Measurements from ENCODE around the gene IGLL1. TPM values are rescaled to one million over a fixed set of nuclear protein-coding genes. Genes with fewer than 3 reads are reported as not detected.
"Not testable (repeated sequence)": the region's sequence is repeated elsewhere in the genome, so short reads cannot be mapped to it uniquely, and the experiment has no call there.

The IGLL1 gene
- total RNA-seq, 1 donor from 2014 or later, result 0.21 TPM

- H3K9me3 Mint-ChIP-seq; H3K4me1 Mint-ChIP-seq (ENCODE audit: low read depth); H3K4me3 Mint-ChIP-seq (ENCODE audit: low read depth); H3K36me3 Mint-ChIP-seq (ENCODE audit: low read depth); H3K27ac Mint-ChIP-seq; DNase-seq (ENCODE audit: low spot score): not testable (repeated sequence)
- peaks cover 18% of the 10 kb centered on the region for H3K27me3 Mint-ChIP-seq (ENCODE audit: low read depth)
- intact Hi-C loops (cut with micrococcal nuclease), result loop anchor here (5.0 kb wide), 2 partner anchors 50 to 305 kb away; no protein-coding TSS in a partner anchor
Observed at GRCh38 chr22:23542391-23542790, 37.7 kb downstream of the IGLL1 start.

GRCh38 chr22:23541849-23542281, 38.2 kb downstream of the IGLL1 start:
- not testable (repeated sequence) for DNase-seq (ENCODE audit: low spot score); H3K4me3 Mint-ChIP-seq (ENCODE audit: low read depth); H3K27ac Mint-ChIP-seq; H3K9me3 Mint-ChIP-seq; H3K4me1 Mint-ChIP-seq (ENCODE audit: low read depth); H3K36me3 Mint-ChIP-seq (ENCODE audit: low read depth)
- peaks cover 18% of the 10 kb centered on the region for H3K27me3 Mint-ChIP-seq (ENCODE audit: low read depth)
- intact Hi-C loops (cut with micrococcal nuclease), result loop anchor here (5.0 kb wide), 2 partner anchors 50 to 305 kb away; no protein-coding TSS in a partner anchor

GRCh38 chr22:23540837-23541236, 39.3 kb downstream of the IGLL1 start:
- intact Hi-C loops (cut with micrococcal nuclease), result loop anchor here (5.0 kb wide), 2 partner anchors 51 to 306 kb away; no protein-coding TSS in a partner anchor
- not testable (repeated sequence) for H3K4me3 Mint-ChIP-seq (ENCODE audit: low read depth); H3K36me3 Mint-ChIP-seq (ENCODE audit: low read depth); H3K27ac Mint-ChIP-seq; H3K4me1 Mint-ChIP-seq (ENCODE audit: low read depth); H3K9me3 Mint-ChIP-seq; DNase-seq (ENCODE audit: low spot score)
- H3K27me3 Mint-ChIP-seq (ENCODE audit: low read depth), result peaks cover 18% of the 10 kb centered on the region

- not testable (repeated sequence) for H3K9me3 Mint-ChIP-seq; H3K27ac Mint-ChIP-seq; H3K36me3 Mint-ChIP-seq (ENCODE audit: low read depth); H3K4me3 Mint-ChIP-seq (ENCODE audit: low read depth); H3K4me1 Mint-ChIP-seq (ENCODE audit: low read depth); DNase-seq (ENCODE audit: low spot score)
- H3K27me3 Mint-ChIP-seq (ENCODE audit: low read depth), result peaks cover 18% of the 10 kb centered on the region
- intact Hi-C loops (cut with micrococcal nuclease), result loop anchor here (5.0 kb wide), 2 partner anchors 52 to 307 kb away; no protein-coding TSS in a partner anchor
Observed at GRCh38 chr22:23539839-23540198, 40.3 kb downstream of the IGLL1 start.

DNA sequence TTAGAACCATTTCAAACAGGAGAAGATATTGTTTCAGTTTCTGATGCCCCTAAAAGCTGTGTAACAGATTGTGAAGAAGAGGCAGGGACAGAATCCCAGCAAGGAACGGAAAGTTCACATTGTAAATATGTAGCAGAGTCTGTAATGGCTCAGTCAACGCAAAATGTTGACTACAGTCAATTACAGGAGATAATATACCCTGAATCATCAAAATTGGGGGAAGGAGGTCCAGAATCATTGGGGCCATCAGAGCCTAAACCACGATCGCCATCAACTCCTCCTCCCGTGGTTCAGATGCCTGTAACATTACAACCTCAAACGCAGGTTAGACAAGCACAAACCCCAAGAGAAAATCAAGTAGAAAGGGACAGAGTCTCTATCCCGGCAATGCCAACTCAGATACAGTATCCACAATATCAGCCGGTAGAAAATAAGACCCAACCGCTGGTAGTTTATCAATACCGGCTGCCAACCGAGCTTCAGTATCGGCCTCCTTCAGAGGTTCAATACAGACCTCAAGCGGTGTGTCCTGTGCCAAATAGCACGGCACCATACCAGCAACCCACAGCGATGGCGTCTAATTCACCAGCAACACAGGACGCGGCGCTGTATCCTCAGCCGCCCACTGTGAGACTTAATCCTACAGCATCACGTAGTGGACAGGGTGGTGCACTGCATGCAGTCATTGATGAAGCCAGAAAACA, 40.8 kb downstream of the IGLL1 start:
- Mint-ChIP-seq H3K27me3 (ENCODE audit: low read depth) (peaks cover 18% of the 10 kb centered on the region), H3K36me3 (ENCODE audit: low read depth) (no peaks in the 10 kb centered on the region), H3K27ac (no peak overlapping the region), H3K4me3 (ENCODE audit: low read depth) (no peak overlapping the region), H3K9me3 (no peaks in the 10 kb centered on the region), H3K4me1 (ENCODE audit: low read depth) (peaks cover 8% of the 10 kb centered on the region)
- DNase-seq (ENCODE audit: low spot score), result peak; percentile 70
- intact Hi-C loops (cut with micrococcal nuclease), result no loop called here

DNA sequence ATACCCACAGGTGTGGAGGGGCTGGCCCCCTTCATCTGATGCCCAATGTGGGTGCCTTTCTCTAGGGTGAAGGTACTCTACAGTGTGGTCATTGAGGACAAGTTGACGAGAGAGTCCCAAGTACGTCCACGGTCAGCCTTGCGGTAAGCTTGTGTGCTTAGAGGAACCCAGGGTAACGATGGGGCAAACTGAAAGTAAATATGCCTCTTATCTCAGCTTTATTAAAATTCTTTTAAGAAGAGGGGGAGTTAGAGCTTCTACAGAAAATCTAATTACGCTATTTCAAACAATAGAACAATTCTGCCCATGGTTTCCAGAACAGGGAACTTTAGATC, 41.4 kb downstream of the IGLL1 start:
- H3K4me1 Mint-ChIP-seq (ENCODE audit: low read depth); intact Hi-C loops (cut with micrococcal nuclease); H3K27ac Mint-ChIP-seq; DNase-seq (ENCODE audit: low spot score); H3K9me3 Mint-ChIP-seq; H3K36me3 Mint-ChIP-seq (ENCODE audit: low read depth); H3K4me3 Mint-ChIP-seq (ENCODE audit: low read depth): not testable (repeated sequence)
- H3K27me3 Mint-ChIP-seq (ENCODE audit: low read depth), result peaks cover 15% of the 10 kb centered on the region

GRCh38 chr22:23537830-23538695, 42.0 kb downstream of the IGLL1 start:
- H3K9me3 Mint-ChIP-seq; H3K4me1 Mint-ChIP-seq (ENCODE audit: low read depth); DNase-seq (ENCODE audit: low spot score); H3K27ac Mint-ChIP-seq; H3K4me3 Mint-ChIP-seq (ENCODE audit: low read depth); H3K36me3 Mint-ChIP-seq (ENCODE audit: low read depth); intact Hi-C loops (cut with micrococcal nuclease): not testable (repeated sequence)
- H3K27me3 Mint-ChIP-seq (ENCODE audit: low read depth), result peaks cover 17% of the 10 kb centered on the region

DNA sequence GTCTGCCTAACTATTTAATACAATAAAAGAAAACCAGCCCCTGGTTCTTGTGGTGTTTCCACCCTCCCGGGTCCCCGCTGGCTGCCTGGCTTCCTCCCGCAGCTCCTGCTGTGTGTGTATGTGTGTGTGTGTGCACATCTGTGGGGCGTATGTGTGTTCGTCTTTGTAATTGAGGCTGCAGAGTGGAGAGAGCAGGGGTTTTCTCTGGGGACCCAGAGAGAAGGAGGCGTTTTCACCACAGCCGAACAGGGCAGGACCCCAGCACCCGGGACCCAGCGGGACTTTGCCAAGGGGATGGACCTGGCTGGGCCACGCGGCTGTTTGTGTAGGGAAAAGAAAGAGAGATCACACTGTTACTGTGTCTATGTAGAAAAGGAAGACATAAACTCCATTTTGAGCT, 42.7 kb downstream of the IGLL1 start:
- Mint-ChIP-seq H3K9me3 (no peaks in the 10 kb centered on the region), H3K4me3 (ENCODE audit: low read depth) (no peak overlapping the region), H3K27me3 (ENCODE audit: low read depth) (peaks cover 19% of the 10 kb centered on the region), H3K27ac (no peak overlapping the region), H3K36me3 (ENCODE audit: low read depth) (no peaks in the 10 kb centered on the region), H3K4me1 (ENCODE audit: low read depth) (peaks cover 7% of the 10 kb centered on the region)
- DNase-seq (ENCODE audit: low spot score), result no peak
- intact Hi-C loops (cut with micrococcal nuclease), result no loop called here

- intact Hi-C loops (cut with micrococcal nuclease), result no loop called here
- Mint-ChIP-seq H3K27ac (no peak overlapping the region), H3K4me1 (ENCODE audit: low read depth) (peaks cover 7% of the 10 kb centered on the region), H3K36me3 (ENCODE audit: low read depth) (no peaks in the 10 kb centered on the region), H3K27me3 (ENCODE audit: low read depth) (peaks cover 20% of the 10 kb centered on the region), H3K4me3 (ENCODE audit: low read depth) (no peak overlapping the region), H3K9me3 (no peaks in the 10 kb centered on the region)
- DNase-seq (ENCODE audit: low spot score), result no peak
Observed at GRCh38 chr22:23536821-23537345, 43.2 kb downstream of the IGLL1 start.

- peaks cover 20% of the 10 kb centered on the region for H3K27me3 Mint-ChIP-seq (ENCODE audit: low read depth)
- H3K4me3 Mint-ChIP-seq (ENCODE audit: low read depth); H3K27ac Mint-ChIP-seq; H3K36me3 Mint-ChIP-seq (ENCODE audit: low read depth); H3K9me3 Mint-ChIP-seq; DNase-seq (ENCODE audit: low spot score); H3K4me1 Mint-ChIP-seq (ENCODE audit: low read depth); intact Hi-C loops (cut with micrococcal nuclease): not testable (repeated sequence)
Observed at GRCh38 chr22:23535790-23536661, 44.1 kb downstream of the IGLL1 start.

GRCh38 chr22:23534851-23535717, 45.0 kb downstream of the IGLL1 start:
- H3K36me3 Mint-ChIP-seq (ENCODE audit: low read depth), result no peaks in the 10 kb centered on the region
- no peak overlapping the region for H3K4me3 Mint-ChIP-seq (ENCODE audit: low read depth)
- no peak overlapping the region for H3K27ac Mint-ChIP-seq
- no peaks in the 10 kb centered on the region for H3K9me3 Mint-ChIP-seq
- intact Hi-C loops (cut with micrococcal nuclease), result no loop called here
- peaks cover 18% of the 10 kb centered on the region for H3K27me3 Mint-ChIP-seq (ENCODE audit: low read depth)
- DNase-seq (ENCODE audit: low spot score), result no peak
- peaks cover 7% of the 10 kb centered on the region for H3K4me1 Mint-ChIP-seq (ENCODE audit: low read depth)
